ENCODE results near the gene MCMBP.
"Not testable (repeated sequence)": the region's sequence is repeated elsewhere in the genome, so short reads cannot be mapped to it uniquely, and the experiment has no call there.

DNA sequence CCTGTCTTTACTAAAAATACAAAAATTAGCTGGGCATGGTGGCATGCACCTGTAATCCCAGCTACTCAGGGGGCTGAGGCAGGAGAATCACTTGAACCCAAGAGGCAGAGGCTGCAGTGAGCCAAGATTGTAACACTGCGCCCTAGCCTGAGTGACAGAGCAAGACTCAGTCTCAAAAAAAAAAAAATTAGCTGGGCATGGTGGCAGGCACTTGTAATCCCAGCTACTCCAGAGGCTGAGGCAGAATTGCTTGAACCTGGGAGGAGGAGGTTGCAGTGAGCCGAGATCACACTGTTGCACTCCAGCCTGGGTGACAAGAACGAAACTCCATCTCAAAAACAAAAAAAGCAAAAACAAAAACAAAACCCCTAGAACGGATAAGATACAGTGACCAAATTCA is 3.2 kb downstream of the MCMBP start:
- TF ChIP-seq, protein P1, sequence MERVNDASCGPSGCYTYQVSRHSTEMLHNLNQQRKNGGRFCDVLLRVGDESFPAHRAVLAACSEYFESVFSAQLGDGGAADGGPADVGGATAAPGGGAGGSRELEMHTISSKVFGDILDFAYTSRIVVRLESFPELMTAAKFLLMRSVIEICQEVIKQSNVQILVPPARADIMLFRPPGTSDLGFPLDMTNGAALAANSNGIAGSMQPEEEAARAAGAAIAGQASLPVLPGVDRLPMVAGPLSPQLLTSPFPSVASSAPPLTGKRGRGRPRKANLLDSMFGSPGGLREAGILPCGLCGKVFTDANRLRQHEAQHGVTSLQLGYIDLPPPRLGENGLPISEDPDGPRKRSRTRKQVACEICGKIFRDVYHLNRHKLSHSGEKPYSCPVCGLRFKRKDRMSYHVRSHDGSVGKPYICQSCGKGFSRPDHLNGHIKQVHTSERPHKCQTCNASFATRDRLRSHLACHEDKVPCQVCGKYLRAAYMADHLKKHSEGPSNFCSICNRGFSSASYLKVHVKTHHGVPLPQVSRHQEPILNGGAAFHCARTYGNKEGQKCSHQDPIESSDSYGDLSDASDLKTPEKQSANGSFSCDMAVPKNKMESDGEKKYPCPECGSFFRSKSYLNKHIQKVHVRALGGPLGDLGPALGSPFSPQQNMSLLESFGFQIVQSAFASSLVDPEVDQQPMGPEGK (CRISPR knock-in tag; IDR thresholded peaks at IDR 0.05; ENCODE audit: borderline replicate concordance), result not testable (repeated sequence)
- TF ChIP-seq ZNF565 (CRISPR knock-in tag; conservative IDR thresholded peaks at IDR 0.05; ENCODE audit: low read depth); ARNTL (CRISPR knock-in tag; IDR thresholded peaks at IDR 0.05; ENCODE audit: borderline replicate concordance, low read depth); PPARA (CRISPR knock-in tag; IDR thresholded peaks at IDR 0.05; ENCODE audit: borderline replicate concordance); SNAI2 (CRISPR knock-in tag; IDR thresholded peaks at IDR 0.05); OSR1 (CRISPR knock-in tag; IDR thresholded peaks at IDR 0.05): not testable (repeated sequence)
